ENCODE data around the gene GBA2. TPM values are rescaled to one million over a fixed set of nuclear protein-coding genes. Genes with fewer than 3 reads are reported as not detected.

The GBA2 gene
- total RNA-seq, 6 donors from 2014 or later = 60.4 to 189 (median 77.0) TPM

GRCh38 chr9:35708146-35708545 is 40.9 kb downstream of the GBA2 start:
- Histone ChIP-seq H3K9me3 (no peaks in the 10 kb centered on the region), H3K27ac (no peak overlapping the region), H3K4me3 (no peak overlapping the region), H3K36me3 (peaks cover 84 to 98% (median 96%) of the 10 kb centered on the region in 4 donors), H3K4me1 (no peaks in the 10 kb centered on the region), H3K27me3 (no peaks in the 10 kb centered on the region)
- TF ChIP-seq, protein P1, sequence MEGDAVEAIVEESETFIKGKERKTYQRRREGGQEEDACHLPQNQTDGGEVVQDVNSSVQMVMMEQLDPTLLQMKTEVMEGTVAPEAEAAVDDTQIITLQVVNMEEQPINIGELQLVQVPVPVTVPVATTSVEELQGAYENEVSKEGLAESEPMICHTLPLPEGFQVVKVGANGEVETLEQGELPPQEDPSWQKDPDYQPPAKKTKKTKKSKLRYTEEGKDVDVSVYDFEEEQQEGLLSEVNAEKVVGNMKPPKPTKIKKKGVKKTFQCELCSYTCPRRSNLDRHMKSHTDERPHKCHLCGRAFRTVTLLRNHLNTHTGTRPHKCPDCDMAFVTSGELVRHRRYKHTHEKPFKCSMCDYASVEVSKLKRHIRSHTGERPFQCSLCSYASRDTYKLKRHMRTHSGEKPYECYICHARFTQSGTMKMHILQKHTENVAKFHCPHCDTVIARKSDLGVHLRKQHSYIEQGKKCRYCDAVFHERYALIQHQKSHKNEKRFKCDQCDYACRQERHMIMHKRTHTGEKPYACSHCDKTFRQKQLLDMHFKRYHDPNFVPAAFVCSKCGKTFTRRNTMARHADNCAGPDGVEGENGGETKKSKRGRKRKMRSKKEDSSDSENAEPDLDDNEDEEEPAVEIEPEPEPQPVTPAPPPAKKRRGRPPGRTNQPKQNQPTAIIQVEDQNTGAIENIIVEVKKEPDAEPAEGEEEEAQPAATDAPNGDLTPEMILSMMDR (IDR thresholded peaks at IDR 0.05) = no peak
- ATAC-seq (ENCODE audit: low FRiP score in 2 of 2) = no peak
- WGBS, 2 donors = 93 to 98% methylated on average over 4 of the region's 4 CpGs
- no peak for DNase-seq

DNA sequence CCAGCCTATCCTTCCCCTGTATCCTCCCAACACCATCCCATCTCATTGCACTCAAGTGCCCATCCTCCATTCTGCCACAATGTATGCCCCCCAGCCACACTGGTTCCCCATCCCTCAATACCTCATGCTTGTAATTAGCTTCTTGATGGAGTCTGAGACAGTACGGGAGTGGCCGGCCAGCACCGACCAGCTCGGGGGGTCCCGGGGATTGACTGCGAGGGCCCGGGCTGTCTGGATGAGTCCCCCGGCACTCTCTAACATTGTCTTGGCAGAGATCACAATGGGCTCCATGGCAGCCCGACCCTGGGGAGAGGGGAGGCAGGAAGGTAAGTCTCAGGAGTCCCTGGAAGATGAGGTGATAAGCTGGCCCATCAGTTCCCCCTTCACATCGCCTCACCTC is 42.1 kb downstream of the GBA2 start:
- no peak for ATAC-seq (ENCODE audit: low FRiP score in 2 of 2)
- DNase-seq = peak in 1 of 2 donors; percentile 43
- Histone ChIP-seq H3K36me3 (peaks cover 79 to 98% (median 96%) of the 10 kb centered on the region in 4 donors), H3K4me1 (no peaks in the 10 kb centered on the region), H3K4me3 (no peak overlapping the region), H3K27me3 (no peaks in the 10 kb centered on the region), H3K9me3 (no peaks in the 10 kb centered on the region), H3K27ac (no peak overlapping the region)
- TF ChIP-seq POLR2A (IDR thresholded peaks at IDR 0.05) (no peak), POLR2AphosphoS5 (IDR thresholded peaks at IDR 0.05) (no peak), EP300 (IDR thresholded peaks at IDR 0.05) (no peak)
- TF ChIP-seq, protein P1 (IDR thresholded peaks at IDR 0.05) = no peak
- WGBS, 2 donors = 89 to 99% methylated on average over 4 to 10 of the region's 10 CpGs

DNA sequence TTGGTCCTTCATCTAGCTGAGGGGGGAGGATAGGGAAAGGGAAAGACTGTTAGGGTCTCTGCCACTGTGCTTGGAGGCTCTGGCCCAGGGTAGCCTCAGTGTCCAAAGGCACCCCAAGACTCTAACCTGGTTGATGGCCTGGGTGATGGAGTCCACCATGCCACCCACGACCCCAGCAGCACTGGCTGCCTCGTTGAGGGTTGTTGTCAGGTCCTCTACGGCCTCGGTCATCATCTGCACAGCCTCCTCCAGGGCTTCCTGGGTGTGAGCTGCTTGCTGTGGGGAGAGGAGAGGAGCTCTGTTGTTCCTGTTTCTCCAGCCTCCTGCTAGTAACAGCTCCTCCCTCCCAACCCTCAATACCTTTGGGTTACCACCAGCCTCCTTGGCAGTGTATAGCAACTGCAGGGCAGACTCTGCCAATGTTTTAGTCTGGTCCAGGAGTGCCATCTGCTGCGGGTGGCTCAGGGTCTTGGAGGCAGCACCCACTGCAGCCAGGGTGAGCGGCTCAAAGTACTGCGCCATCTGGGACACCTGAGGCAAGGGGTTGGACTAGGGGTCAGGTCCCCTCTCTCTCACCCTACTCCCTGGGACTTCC is 43.1 kb downstream of the GBA2 start:
- H3K4me1 ChIP-seq = no peaks in the 10 kb centered on the region
- H3K27me3 ChIP-seq = no peaks in the 10 kb centered on the region
- peaks cover 81 to 98% (median 96%) of the 10 kb centered on the region in 4 donors for H3K36me3 ChIP-seq
- no peak overlapping the region for H3K27ac ChIP-seq
- TF ChIP-seq POLR2AphosphoS5 (IDR thresholded peaks at IDR 0.05) = no peak
- TF ChIP-seq, protein P1 (IDR thresholded peaks at IDR 0.05) = no peak
- no peak for TF ChIP-seq EP300 (IDR thresholded peaks at IDR 0.05)
- TF ChIP-seq POLR2A (IDR thresholded peaks at IDR 0.05) = no peak
- no peaks in the 10 kb centered on the region for H3K9me3 ChIP-seq
- DNase-seq (peak in 1 of 2 donors; percentile 41), ATAC-seq (ENCODE audit: low FRiP score in 2 of 2) (peak; percentile 36 to 41)
- H3K4me3 ChIP-seq = no peak overlapping the region
- 90 to 95% methylated on average over 4 to 7 of the region's 7 CpGs for WGBS, 2 donors

DNA sequence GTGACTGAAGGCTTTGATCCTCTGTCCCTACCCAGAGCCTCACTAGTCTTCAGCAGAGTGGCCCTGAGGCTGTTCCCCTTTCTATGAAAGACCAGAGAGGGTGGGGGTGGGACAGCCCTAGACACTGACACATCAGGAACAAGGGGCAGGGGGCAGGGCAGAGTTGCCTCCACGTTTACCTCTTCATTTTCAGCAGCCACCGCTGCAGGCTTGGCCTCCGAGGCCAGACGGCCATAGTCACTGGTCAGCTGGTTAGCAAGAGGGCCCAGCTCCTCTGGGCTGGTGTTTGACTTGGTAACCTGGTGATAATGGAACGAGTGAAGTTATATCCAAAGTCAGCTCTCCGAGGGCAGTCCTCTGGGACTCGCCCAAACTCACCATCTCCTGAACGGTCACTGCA is 43.7 kb downstream of the GBA2 start:
- Histone ChIP-seq H3K36me3 (peaks cover 81 to 98% (median 96%) of the 10 kb centered on the region in 4 donors), H3K9me3 (no peaks in the 10 kb centered on the region), H3K4me1 (no peaks in the 10 kb centered on the region), H3K4me3 (no peak overlapping the region), H3K27me3 (no peaks in the 10 kb centered on the region), H3K27ac (no peak overlapping the region)
- TF ChIP-seq, protein P1 (IDR thresholded peaks at IDR 0.05) = no peak
- no peak for TF ChIP-seq POLR2AphosphoS5 (IDR thresholded peaks at IDR 0.05)
- no peak for TF ChIP-seq POLR2A (IDR thresholded peaks at IDR 0.05)
- no peak for TF ChIP-seq EP300 (IDR thresholded peaks at IDR 0.05)
- DNase-seq (peak in 1 of 2 donors; percentile 29), ATAC-seq (ENCODE audit: low FRiP score in 2 of 2) (no peak)
- WGBS, 2 donors = 82 to 91% methylated on average over 5 to 7 of the region's 8 CpGs
